HG02678 (cell line): ENCODE measurements around the gene LAMA2.

ENCODE experiments used
- ATAC-seq: cut with Tn5 transposase; IDR thresholded peaks from one replicate; pipeline ENCODE4 v1.9.1; 2021; ENCODE audit warnings: mild to moderate bottlenecking, moderate library complexity; ENCODE audit not compliant: unreplicated experiment

The LAMA2 gene

GRCh38 chr6:129287231-129288177 lies 404.6 kb downstream of the LAMA2 start:
- ATAC-seq: no peak

- no peak for ATAC-seq
Observed at GRCh38 chr6:129289442-129289841, 406.5 kb downstream of the LAMA2 start.

GRCh38 chr6:129292836-129293235 lies 409.9 kb downstream of the LAMA2 start:
- ATAC-seq: no peak

GRCh38 chr6:129297592-129297991 lies 414.7 kb downstream of the LAMA2 start:
- no peak for ATAC-seq

- no peak for ATAC-seq
Observed at GRCh38 chr6:129302671-129303070, 419.7 kb downstream of the LAMA2 start.

- ATAC-seq: no peak
Observed at GRCh38 chr6:129306826-129307225, 423.9 kb downstream of the LAMA2 start.

- ATAC-seq: no peak
Observed at GRCh38 chr6:129307845-129308244, 424.9 kb downstream of the LAMA2 start.

- ATAC-seq: no peak
Observed at GRCh38 chr6:129309154-129309553, 426.2 kb downstream of the LAMA2 start.

GRCh38 chr6:129312880-129313279 lies 429.9 kb downstream of the LAMA2 start:
- ATAC-seq: no peak

GRCh38 chr6:129314575-129314974 lies 431.6 kb downstream of the LAMA2 start:
- no peak for ATAC-seq

- no peak for ATAC-seq
Observed at GRCh38 chr6:129317931-129318820, 435.2 kb downstream of the LAMA2 start.

- ATAC-seq: no peak
Observed at GRCh38 chr6:129320892-129321291, 438.0 kb downstream of the LAMA2 start.

GRCh38 chr6:129321303-129321702 lies 438.4 kb downstream of the LAMA2 start:
- no peak for ATAC-seq

GRCh38 chr6:129324345-129324744 lies 441.4 kb downstream of the LAMA2 start:
- no peak for ATAC-seq

GRCh38 chr6:129329678-129330077 lies 446.7 kb downstream of the LAMA2 start:
- ATAC-seq: no peak

GRCh38 chr6:129331450-129332138 lies 448.7 kb downstream of the LAMA2 start:
- ATAC-seq: no peak

GRCh38 chr6:129335792-129336191 lies 452.9 kb downstream of the LAMA2 start:
- ATAC-seq: no peak

- no peak for ATAC-seq
Observed at GRCh38 chr6:129338683-129339082, 455.7 kb downstream of the LAMA2 start.

GRCh38 chr6:129340983-129341382 lies 458.0 kb downstream of the LAMA2 start:
- no peak for ATAC-seq

- no peak for ATAC-seq
Observed at GRCh38 chr6:129342243-129342642, 459.3 kb downstream of the LAMA2 start.

GRCh38 chr6:129342796-129343195 lies 459.9 kb downstream of the LAMA2 start:
- ATAC-seq: no peak
